ENCODE results near the gene TMEM130. TPM values are rescaled to one million over a fixed set of nuclear protein-coding genes. Genes with fewer than 3 reads are reported as not detected.

The TMEM130 gene
- total RNA-seq, 2 experiments from 2014 or later = 0.39 TPM; not detected in 1

GRCh38 chr7:98837630-98837972 lies 32.2 kb downstream of the TMEM130 start:
- ChIA-PET CTCF (no interaction called here), POLR2A (no interaction called here)
- H3K27me3 ChIP-seq (ENCODE audit: control insufficient read depth in 1 of 2, insufficient read depth in 2 of 2, low read length in 2 of 2) = peaks cover 2 to 6% of the 10 kb centered on the region in 2 experiments
- Mint-ChIP-seq H3K4me1 (ENCODE audit: low read depth) (no peaks in the 10 kb centered on the region), H3K36me3 (ENCODE audit: low read depth) (no peaks in the 10 kb centered on the region), H3K27ac (no peak overlapping the region), H3K9me3 (no peaks in the 10 kb centered on the region), H3K4me3 (no peak overlapping the region), H3K27me3 (peaks cover 15% of the 10 kb centered on the region)
- H3K36me3 ChIP-seq (ENCODE audit: insufficient read depth, low read length) = no peaks in the 10 kb centered on the region
- intact Hi-C loops (cut with DNase I, micrococcal nuclease) = no loop called here
- H3K4me3 ChIP-seq (ENCODE audit: low read length) = no peak overlapping the region
- TF ChIP-seq CTCF (IDR thresholded peaks at IDR 0.05) = no peak
- DNase-seq (no peak), ATAC-seq (ENCODE audit: poor library complexity) (no peak)
- no peaks in the 10 kb centered on the region for H3K4me1 ChIP-seq (ENCODE audit: insufficient read depth, low read length)
- H3K27ac ChIP-seq (ENCODE audit: low read depth in 1 of 2, low read length in 2 of 2) = no peak overlapping the region
- no peaks in the 10 kb centered on the region for H3K9me3 ChIP-seq (ENCODE audit: control insufficient read depth in 1 of 2, insufficient read depth in 1 of 2, low read length in 2 of 2)

GRCh38 chr7:98836811-98837629 lies 32.8 kb downstream of the TMEM130 start:
- Mint-ChIP-seq H3K27ac (no peak overlapping the region), H3K27me3 (peaks cover 15% of the 10 kb centered on the region), H3K36me3 (ENCODE audit: low read depth) (no peaks in the 10 kb centered on the region), H3K4me3 (no peak overlapping the region), H3K9me3 (no peaks in the 10 kb centered on the region), H3K4me1 (ENCODE audit: low read depth) (no peaks in the 10 kb centered on the region)
- ATAC-seq (ENCODE audit: poor library complexity) = no peak
- DNase-seq = peak in 2 of 14 experiments; percentile 10 to 19
- Histone ChIP-seq H3K9me3 (ENCODE audit: control insufficient read depth in 1 of 2, insufficient read depth in 1 of 2, low read length in 2 of 2) (no peaks in the 10 kb centered on the region), H3K27ac (ENCODE audit: low read depth in 1 of 2, low read length in 2 of 2) (no peak overlapping the region), H3K36me3 (ENCODE audit: insufficient read depth, low read length) (no peaks in the 10 kb centered on the region), H3K27me3 (ENCODE audit: control insufficient read depth in 1 of 2, insufficient read depth in 2 of 2, low read length in 2 of 2) (peaks cover 2 to 6% of the 10 kb centered on the region in 2 experiments), H3K4me1 (ENCODE audit: insufficient read depth, low read length) (no peaks in the 10 kb centered on the region), H3K4me3 (ENCODE audit: low read length) (no peak overlapping the region)
- intact Hi-C loops (cut with DNase I, micrococcal nuclease) = no loop called here
- CTCF ChIA-PET = no interaction called here
- POLR2A ChIA-PET = no interaction called here
- TF ChIP-seq CTCF (IDR thresholded peaks at IDR 0.05) = peak; percentile 14

GRCh38 chr7:98834949-98835348 lies 34.9 kb downstream of the TMEM130 start:
- H3K4me1 Mint-ChIP-seq (ENCODE audit: low read depth) = no peaks in the 10 kb centered on the region

More at GRCh38 chr7:98834949-98835348, 34.9 kb downstream of the TMEM130 start:
- no peak overlapping the region for H3K4me3 ChIP-seq (ENCODE audit: low read length)
- ChIA-PET CTCF (no interaction called here), POLR2A (no interaction called here)
- H3K27me3 ChIP-seq (ENCODE audit: control insufficient read depth in 1 of 2, insufficient read depth in 2 of 2, low read length in 2 of 2) = peaks cover 2 to 6% of the 10 kb centered on the region in 2 experiments
- H3K27me3 Mint-ChIP-seq = peaks cover 8% of the 10 kb centered on the region
- no peaks in the 10 kb centered on the region for H3K4me1 ChIP-seq (ENCODE audit: insufficient read depth, low read length)
- H3K27ac ChIP-seq (ENCODE audit: low read depth in 1 of 2, low read length in 2 of 2) = no peak overlapping the region
- DNase-seq (no peak), ATAC-seq (ENCODE audit: poor library complexity) (no peak)
- no peaks in the 10 kb centered on the region for H3K36me3 Mint-ChIP-seq (ENCODE audit: low read depth)
- no peak for TF ChIP-seq CTCF (IDR thresholded peaks at IDR 0.05)
- no peaks in the 10 kb centered on the region for H3K9me3 Mint-ChIP-seq
- H3K4me3 Mint-ChIP-seq = no peak overlapping the region
- no peaks in the 10 kb centered on the region for H3K9me3 ChIP-seq (ENCODE audit: control insufficient read depth in 1 of 2, insufficient read depth in 1 of 2, low read length in 2 of 2)
- no peaks in the 10 kb centered on the region for H3K36me3 ChIP-seq (ENCODE audit: insufficient read depth, low read length)
- no peak overlapping the region for H3K27ac Mint-ChIP-seq
- intact Hi-C loops (cut with DNase I, micrococcal nuclease) = no loop called here
